LHCN-M2 (cell line): ENCODE data around the gene L3HYPDH. TPM values are rescaled to one million over a fixed set of nuclear protein-coding genes. Genes with fewer than 3 reads are reported as not detected.
"Not testable (repeated sequence)": the region's sequence is repeated elsewhere in the genome, so short reads cannot be mapped to it uniquely, and the experiment has no call there.

Source experiments
- DNase-seq: peaks from one replicate; pipeline ENCODE4 v3.0.0-alpha.2; 2012; ENCODE audit warnings: low read depth
- total RNA-seq: library from RNA; depleted of rRNA; stranded (reverse); fragments of >200 nt; gene quantifications from 2 replicates; pipeline ENCODE4 v1.2.3, GENCODE V29; 2014

The L3HYPDH gene
- total RNA-seq, 1 experiment from 2014 or later = 39.6 TPM

- DNase-seq = no peak
Observed at GRCh38 chr14:59478540-59478939, 5.7 kb downstream of the L3HYPDH start.

GRCh38 chr14:59475709-59476108, 8.5 kb downstream of the L3HYPDH start:
- no peak for DNase-seq

- peak; percentile 89 for DNase-seq
Observed at GRCh38 chr14:59474172-59474571, 10.0 kb downstream of the L3HYPDH start.

DNA sequence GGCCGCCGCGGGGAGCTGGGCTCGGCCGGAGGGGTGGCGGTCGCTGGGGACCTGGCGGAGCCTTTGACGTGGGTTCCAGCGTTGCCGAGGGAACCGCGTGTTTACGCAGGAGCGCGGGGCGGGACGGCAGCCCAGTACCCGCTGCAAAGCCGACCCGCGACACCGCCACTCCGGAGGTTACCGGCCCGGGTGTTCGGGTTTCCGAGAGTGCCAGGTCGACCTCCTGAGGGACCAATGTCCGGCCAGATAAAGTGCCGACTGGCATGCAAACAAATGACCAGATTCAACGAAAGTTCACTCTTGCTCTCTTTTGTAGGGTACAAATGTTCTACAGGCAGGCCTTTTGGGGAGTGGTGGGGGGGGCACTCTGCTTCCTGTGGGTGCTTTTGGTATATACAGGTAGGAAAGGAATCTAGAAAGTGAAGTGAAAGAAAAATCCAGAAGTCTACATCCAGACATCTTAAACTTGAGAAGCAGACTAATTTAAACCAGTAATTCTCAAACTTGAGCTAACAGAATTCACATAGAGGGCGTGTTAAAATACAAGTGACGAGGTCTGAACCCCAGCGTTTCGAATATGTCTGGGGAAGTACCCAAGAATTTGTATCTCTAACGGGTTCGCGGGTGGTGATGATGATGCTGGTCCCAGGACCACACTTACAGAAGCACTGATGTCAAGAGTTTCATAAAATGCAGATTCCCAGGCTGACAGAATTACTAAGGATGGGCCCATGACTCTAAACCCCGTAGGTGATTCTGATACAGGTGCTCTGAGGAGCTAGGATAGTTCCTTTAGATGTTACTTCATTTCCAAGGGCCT, 18.7 kb downstream of the L3HYPDH start, which contains the start of gene GPR135:
TSS of gene GPR135 (minus strand) at position 65 of the 820 bp plus-strand sequence. CDS start 154 bp downstream, outside the sequence.
- no peak for DNase-seq

GRCh38 chr14:59464486-59465315, 19.5 kb downstream of the L3HYPDH start:
- DNase-seq = peak; percentile 12

DNA sequence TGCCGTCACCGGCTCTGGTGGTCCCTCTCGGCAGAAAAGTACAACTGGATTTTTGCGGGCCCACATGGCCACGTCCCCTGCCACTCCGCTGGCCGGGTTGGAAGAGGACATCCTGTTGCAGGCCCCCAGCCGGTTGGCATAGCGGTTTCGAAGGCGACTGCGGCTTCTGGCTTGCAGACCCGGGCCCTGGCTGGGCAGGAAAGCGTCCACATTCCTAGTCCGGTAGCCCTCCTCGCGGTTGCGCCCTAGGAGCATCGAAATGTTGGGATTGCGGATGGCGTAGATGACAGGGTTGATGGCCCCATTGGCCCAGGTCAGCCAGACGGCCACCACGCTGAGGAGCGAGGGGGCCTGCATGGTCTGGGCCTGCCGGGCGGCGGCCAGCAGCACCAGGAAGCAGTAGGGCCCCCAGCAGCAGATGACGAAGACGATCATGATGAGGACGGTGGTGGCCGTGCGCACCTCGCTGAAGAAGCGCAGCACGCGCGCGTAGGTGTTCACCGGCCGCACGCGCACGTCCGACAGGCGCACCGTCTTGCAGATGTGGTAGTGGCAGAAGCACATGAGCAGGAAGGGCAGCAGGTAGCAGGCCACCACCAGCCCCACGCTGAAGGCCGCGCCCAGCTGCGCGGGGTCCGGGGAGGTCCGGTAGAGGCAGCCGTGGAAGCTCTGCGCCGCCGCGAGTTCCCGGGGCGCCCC, 20.3 kb downstream of the L3HYPDH start:
- no peak for DNase-seq

DNA sequence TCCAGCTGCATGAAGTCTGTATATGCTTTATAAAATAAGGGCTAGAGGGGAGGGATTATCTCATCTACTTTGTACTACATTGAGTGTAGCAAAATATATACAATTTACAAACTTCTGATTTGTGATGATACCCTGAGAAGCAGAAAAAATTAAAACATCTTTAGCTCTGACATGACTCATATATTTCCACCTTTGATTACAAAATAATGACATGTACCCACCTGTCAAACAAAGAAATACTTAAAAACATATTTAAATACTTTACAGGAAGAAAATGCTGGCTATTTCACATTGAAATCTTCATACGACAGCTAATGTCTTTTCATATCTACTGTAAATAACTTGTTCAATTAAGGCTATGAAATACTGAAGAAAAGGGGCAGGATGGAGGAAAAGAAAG, 22.3 kb downstream of the L3HYPDH start:
- DNase-seq = no peak

DNA sequence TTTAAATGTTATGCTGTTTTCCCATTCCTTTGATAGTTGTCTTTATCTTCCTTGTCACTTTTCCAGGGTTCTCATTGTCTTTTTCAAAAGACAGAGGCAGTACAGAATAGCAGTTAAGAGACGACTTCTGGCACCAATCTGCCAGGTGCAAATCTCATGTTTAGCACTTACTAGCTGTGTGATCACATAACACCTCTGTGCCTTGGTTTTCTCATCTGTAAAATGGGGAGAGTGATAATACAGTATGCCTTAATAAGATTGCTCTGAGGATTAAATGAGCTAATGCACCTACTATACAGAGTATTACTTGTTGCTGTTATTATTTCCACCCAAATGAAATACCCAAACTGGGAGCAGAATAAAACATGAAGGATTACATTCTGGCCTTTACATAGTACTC, 23.8 kb downstream of the L3HYPDH start:
- no peak for DNase-seq

- no peak for DNase-seq
Observed at GRCh38 chr14:59458486-59458885, 25.7 kb downstream of the L3HYPDH start.

DNA sequence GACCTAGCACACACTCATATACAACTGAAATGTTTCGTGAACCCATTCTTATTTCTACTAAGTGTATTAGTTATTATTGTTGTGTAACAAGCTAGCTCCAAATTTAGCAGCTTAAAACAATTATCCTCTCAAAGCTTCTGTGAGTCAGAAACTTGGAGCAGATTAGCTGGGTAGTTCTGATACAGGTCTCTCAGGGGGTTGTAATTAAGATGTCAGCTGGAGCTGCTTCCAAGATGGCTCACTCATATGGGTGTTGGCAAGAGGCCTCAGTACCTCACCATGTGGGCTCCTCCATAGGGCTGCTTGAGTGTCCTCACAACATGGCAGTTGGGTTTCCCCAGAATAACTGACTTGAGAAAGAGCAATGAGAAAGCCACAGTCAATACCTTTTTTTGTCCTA, 28.8 kb downstream of the L3HYPDH start:
- DNase-seq = peak; percentile 34

DNA sequence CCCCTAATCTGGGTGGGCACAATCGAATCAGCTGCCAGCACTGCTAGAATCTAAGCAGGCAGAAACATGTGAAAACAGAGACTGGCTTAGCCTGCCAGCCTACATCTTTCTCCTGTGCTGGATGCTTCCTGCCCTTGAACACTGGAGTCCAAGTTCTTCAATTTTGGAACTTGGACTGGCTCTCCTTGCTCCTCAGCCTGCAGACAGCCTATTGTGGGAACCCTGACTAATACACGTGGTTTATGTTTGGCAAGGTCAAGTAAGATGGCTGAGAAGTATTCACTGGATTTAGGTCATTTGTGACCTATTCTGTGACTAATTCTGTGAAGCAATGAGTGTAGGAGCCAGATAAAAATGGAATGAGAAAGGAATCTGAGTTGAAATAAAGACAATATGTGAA, 30.1 kb downstream of the L3HYPDH start:
- peak; percentile 93 for DNase-seq

- peak; percentile 18 for DNase-seq
Observed at GRCh38 chr14:59451849-59452248, 32.4 kb downstream of the L3HYPDH start.

DNA sequence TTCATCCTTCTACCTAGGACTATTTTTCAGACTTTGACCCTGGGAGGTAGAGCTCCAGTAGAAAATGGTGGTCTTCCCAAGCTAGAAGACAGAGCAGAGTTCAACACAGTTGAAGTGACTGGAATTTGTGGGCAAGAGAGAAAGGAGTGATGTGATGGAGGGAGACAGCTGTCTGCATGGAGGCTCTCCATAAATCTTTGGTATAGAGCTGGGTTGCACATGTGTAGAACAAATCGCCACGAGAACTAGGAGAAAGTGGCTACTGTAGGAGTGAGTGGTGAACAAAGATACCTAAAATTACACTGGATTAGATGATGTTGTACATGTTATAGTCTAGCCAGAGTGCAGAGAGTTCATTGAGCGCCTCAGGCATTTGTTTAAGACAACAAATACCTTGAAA, 33.5 kb downstream of the L3HYPDH start:
- DNase-seq = peak; percentile 60

DNA sequence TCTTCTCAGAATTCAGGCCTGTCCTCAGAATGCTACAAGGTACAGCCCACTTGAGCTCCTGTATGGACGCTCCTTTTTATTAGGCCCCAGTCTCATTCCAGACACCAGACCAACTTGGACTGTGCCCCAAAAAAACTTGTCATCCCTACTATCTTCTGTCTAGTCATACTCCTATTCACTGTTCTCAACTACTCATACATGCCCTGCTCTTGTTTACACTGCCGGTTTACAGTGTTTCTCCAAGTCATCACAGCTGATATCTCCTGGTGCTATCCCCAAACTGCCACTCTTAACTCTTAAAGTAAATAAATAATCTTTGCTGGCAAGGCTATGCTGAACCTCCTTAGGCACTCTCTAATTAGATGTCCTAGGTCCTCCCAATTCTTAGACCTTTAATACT, 35.5 kb downstream of the L3HYPDH start:
- not testable (repeated sequence) for DNase-seq

DNA sequence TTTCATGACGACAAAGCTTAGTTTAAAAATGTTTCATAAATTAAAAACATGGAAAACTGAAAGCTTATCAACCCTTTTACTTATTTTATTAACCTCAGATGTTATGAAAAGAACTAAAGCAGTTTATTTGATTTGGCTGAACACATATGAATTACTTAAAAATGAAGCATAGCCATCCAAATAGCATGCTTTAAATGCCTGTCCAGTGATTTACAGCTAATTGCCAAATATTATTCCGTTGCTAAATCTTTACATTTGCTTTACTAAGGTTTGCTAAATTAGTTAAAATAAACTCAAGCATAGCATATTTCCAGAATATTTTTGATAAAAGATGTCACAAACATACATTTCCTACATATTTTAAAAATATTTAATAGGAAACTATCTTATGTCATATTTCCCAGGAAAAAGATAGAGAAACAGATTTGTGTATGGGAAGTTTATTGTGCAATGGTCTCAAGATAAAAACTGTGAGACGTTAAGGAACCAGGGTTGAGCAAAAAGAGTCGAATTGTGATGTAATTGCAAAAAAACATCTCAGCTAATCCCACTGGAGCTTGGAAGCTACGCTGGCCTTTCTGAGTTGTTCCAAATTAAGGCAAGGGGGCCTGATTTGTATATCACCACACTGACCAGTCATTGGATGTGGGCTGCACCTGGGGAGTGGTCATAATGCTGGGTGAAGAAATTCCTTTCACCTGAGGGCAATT, 44.8 kb downstream of the L3HYPDH start:
- no peak for DNase-seq

DNA sequence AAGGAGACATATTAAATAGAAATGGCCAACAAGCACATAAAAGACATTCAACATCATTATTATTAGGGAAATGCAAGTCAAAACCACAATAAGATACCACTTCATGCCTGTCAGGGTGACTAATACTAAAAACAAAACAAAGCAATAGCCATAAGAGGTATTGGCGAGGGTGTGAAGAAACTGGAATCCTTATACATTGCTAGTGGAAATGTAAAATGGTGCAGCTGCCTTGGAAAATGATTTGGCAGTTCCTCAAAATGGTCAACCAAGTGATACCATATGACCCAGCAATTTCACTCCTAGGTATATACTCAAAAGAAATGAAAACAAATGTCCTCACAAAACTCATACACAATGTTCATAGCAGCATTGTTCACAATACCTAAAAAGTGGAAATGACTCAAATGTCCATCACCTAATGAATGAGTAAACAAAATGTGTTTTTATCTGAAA, 46.0 kb downstream of the L3HYPDH start:
- DNase-seq = peak; percentile 86

GRCh38 chr14:59435987-59436386, 48.2 kb downstream of the L3HYPDH start:
- no peak for DNase-seq

DNA sequence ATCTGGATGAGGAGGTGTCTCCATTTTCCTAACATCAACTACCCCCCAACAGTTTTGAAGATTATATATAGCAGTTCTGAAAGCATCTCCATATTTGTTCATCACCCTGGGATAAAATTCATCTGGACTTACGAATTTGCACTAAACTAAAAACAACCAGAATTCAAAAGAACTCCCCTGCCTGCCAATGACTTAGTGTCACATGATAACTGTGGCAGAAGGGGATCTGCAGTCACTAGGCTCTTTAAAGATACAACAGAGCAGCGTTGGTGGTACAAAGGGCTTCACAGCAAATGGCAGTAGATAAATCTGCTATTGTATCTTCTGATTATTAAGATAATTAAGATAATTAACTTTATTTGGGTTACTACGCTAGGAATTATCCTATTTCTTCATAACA, 49.1 kb downstream of the L3HYPDH start:
- no peak for DNase-seq

DNA sequence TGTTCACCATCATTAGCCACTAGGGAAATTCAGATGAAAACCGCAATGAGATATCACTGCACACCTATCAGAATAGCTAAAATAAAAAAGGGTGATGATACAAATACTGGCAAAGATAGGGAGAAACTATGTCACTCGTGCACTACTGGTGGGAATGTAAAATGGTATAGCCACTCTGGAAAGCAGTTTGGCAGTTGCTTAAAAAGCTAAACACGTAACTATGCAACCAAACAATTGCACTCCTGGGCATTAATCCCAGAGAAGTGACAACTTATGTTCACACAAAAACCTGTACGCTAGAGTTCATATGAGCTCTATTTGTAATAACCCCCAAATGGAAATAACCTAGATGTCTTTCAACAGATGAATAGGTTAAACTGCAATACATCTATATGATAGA, 54.4 kb downstream of the L3HYPDH start:
- no peak for DNase-seq

GRCh38 chr14:59428581-59429012, 55.6 kb downstream of the L3HYPDH start:
- DNase-seq = peak; percentile 78
